ENCODE data around the gene STPG4.

- TF ChIP-seq ZNF565 (CRISPR knock-in tag; conservative IDR thresholded peaks at IDR 0.05; ENCODE audit: low read depth) (no peak), RARB (CRISPR knock-in tag; IDR thresholded peaks at IDR 0.05) (no peak), PATZ1 (CRISPR knock-in tag; IDR thresholded peaks at IDR 0.05; ENCODE audit: borderline replicate concordance) (no peak), ZFP30 (CRISPR knock-in tag; IDR thresholded peaks at IDR 0.05) (no peak), PPARA (CRISPR knock-in tag; IDR thresholded peaks at IDR 0.05; ENCODE audit: borderline replicate concordance) (no peak), TCF4 (CRISPR knock-in tag; IDR thresholded peaks at IDR 0.05; ENCODE audit: borderline replicate concordance) (no peak), SNAI2 (CRISPR knock-in tag; IDR thresholded peaks at IDR 0.05) (no peak), GLIS3 (CRISPR knock-in tag; IDR thresholded peaks at IDR 0.05) (no peak), ISL1 (CRISPR knock-in tag; IDR thresholded peaks at IDR 0.05) (no peak)
Observed at GRCh38 chr2:47041891-47042684, 113.0 kb downstream of the STPG4 start.
